ENCODE measurements around the gene HYLS1.

Gene HYLS1

DNA sequence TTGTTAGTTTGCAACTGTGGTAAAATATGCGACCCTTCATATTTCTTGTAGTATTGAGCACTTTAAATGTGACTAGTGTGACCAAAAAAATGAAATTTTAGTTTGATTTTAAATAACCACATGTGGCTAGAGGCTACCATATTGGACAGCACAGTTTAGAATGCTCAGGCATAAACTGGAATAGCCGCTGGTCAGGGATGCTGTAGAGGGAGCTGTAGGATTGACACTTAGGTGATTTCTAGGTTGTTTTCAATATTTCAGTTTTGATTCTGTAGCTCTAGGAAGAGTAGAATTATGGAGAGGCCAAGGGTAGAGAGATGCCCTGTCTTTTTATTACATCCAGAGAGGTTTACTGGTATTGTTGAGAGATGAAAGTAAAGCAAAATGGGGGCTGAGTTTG lies 47.6 kb downstream of the HYLS1 start:
- no peak for DNase-seq

DNA sequence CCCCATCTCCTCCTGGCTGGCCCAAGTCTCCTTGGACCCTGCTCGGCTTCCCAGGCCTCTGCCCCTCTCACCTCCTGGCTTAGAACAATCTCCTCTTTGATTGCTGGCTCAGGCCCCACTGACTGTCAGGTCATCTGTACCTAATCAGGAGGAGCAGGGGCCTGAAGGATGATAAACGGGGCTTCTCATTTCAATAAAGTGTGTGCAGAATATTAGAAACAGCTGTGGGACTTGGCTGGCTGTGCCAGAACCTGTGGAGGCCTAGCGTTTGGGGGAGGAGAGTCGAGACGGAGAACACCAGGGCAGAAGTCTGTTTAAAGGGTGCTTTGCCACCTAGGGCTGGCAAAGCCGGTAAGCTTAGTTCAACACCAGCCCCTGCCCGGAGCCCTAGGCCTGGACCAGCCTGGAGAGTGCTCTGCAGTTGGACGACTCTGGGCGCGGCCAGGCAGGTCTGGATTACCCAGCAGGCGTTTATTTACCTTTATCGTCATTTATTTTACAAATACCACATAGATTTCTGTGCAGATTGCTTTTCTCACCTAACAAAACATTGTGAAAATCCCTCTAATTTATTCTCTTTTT lies 48.2 kb downstream of the HYLS1 start:
- DNase-seq = no peak

GRCh38 chr11:125938418-125938817 lies 51.0 kb downstream of the HYLS1 start:
- DNase-seq = no peak

DNA sequence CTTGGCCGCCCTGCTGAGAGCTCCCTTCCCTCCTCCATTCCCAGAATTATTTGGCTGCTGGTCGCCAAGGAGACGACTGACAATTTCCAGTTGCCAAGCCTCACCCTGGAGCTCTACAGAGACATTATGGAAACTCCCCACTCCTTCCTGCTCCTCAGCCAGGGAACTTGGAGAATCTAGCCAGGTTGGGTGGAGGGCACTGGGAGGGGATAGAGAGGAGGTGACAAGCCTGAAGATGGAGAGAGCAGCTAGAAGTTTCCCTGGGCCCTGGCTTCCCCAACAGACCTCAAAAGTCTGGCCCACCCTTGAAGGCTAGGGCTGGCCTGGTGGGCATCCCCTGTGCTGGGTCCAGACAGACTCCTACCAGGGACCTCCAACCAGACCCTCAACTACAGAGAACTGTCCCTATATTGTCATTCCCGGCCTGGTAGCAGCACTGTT lies 51.6 kb downstream of the HYLS1 start:
- DNase-seq = no peak

- no peak for DNase-seq
Measured at GRCh38 chr11:125940145-125940544, 52.7 kb downstream of the HYLS1 start.

DNA sequence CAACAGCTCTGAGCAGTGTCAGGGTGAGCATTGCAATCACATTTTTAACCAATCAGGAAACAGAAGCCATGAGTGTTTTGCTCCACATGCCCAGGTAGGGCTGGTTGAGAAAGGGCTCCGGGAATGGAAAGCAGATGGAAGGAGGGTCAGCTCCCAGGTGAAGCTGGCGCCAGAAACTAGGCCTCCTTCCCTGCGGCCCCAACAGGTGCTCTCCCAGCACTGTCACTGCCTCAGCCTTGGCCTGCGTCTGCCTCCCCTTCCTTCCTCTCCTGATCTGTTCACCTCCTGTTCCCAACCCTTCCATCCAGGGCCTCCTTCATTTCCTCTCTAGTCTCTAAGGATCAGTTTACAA lies 53.8 kb downstream of the HYLS1 start:
- DNase-seq = no peak

DNA sequence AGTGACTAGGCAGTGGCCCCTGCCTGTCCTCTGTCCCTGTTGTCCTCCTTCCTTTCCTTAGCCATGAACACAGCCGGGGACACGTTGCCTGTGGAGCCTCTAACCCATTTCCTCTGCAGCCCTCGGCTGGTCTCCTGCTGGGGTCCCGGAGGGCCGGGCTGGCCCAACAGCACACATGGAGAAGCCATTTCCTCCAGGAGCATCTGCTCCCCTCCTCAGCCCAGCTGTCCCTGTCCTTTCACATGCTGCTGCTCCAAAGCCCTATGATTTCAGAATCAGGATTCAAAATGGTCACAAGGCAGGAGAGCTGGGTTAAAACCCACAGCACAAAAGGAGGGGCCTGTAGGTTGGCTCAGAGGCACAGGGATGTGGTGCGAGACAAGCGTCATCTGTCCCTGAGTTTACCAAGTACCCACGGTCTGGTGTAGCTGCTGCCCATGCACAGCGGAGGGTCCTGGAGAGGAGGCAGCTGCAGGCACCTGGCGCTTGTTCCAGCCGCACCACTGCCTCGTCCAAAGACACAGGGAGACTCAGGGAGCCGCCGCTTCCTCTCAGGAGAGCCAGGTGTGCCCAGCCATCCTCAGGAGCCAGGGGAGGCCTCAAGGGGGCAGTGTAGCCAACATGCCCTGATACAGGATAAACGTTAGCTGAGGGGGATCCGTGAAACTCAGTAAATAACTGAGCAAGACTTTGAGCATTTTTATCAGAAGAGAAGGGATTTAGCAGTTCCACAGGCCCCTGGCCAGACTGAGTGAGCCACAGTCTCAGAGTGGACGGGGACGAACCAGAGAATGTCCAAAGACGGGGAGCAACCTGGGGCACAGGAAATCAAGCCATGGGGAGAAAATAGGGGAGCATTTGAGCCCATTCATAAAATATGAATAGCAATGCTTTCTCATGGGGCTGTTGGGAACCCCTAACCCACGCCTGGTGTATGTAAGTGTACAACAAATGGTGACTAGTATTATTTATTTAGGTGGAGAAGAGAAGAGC lies 54.4 kb downstream of the HYLS1 start:
- DNase-seq = no peak

DNA sequence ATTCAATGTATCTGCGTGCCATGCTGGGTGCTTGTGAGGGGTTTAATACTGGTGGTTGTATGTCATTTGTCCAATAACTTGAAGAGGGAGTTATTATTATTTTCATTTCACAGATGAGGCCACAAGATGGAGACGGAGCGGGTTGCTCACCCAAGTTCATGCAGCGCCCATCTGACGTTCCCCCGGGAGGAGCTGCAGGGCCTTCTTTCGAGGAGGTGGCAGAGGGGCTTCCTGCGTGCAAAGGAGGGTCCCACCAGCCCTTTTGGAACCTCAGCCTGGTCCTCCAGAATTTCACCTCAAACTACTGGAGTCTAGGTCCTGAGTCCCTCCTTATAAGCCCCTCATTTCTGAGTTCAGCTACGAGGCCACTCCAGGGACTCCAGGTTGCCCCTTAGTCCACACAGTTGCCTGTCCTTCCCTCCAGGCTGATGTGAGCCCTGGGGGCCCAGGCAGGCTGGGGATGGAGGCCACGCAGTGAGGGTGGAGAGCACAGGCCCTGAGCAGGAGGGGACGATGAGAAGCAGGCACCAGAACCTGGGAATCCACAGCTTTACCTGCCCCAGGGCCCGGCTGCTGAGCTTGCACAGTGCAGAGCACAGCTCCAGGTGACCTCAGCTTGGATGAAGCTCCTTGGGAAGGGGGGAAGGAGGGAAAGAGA lies 55.4 kb downstream of the HYLS1 start:
- no peak for DNase-seq

DNA sequence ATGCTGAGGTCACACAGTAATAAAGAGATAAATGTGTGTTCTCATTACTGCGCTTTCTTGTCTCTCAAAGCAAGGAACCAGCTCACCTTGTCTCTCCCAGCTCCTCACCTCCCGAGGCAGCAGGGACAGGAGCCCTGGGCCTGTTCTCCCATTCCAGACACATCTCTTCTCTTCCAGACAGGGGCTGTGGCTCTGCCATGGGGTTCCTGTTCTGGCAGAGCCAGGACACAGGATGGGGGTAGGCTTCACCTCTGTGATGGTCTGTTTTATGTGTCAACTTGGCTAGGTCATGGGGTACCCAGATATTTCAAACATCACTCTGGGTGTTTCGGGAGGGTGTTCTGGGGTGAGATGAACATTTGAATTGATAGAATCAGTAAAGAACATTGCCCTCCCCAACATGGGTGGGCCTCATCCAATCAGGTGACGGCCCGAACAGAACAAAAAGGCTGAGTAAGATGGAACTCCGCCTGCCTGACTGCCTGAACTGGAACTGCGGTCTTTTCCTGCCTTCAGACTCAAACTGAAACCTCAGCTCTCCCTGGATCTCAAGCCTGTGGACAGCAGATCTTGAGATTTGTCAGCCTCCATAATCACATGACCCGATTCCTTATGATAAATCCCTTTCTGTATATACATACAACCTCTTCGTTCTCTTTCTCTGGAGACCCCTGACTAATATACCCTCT lies 56.3 kb downstream of the HYLS1 start:
- no peak for DNase-seq

DNA sequence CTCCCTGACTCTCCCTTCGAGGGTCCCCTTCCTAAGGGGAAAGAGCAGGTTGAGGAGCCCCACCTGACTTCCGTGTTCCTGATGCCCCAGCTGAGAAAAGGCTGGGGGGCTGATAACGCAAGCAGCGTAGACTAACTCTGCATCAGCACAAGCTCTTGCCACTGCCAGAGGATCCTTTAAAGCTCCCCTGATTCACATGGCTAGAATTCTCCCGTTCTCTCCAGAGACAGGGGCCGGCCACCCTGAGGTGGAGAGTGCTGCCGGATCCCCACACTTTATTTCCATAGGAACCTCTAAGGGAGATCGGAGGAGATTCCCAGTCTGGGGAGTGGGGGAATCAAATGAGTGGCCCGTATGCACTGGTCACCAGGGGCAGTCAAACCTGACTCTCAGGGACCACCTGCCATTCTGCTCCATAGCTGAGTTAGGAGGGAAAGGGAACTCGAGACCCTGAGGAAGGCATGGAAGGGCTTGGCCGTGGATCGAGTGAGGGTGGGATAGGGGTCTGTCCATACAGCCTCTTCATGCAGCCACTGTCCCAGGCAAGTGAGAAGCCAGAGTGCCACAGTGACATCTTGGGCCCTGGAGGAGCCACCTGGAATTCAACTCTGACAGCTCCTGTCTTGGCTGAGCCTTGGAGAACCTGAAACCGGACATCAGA lies 57.0 kb downstream of the HYLS1 start:
- no peak for DNase-seq

- DNase-seq = no peak
Measured at GRCh38 chr11:125945011-125945796, 57.7 kb downstream of the HYLS1 start.

DNA sequence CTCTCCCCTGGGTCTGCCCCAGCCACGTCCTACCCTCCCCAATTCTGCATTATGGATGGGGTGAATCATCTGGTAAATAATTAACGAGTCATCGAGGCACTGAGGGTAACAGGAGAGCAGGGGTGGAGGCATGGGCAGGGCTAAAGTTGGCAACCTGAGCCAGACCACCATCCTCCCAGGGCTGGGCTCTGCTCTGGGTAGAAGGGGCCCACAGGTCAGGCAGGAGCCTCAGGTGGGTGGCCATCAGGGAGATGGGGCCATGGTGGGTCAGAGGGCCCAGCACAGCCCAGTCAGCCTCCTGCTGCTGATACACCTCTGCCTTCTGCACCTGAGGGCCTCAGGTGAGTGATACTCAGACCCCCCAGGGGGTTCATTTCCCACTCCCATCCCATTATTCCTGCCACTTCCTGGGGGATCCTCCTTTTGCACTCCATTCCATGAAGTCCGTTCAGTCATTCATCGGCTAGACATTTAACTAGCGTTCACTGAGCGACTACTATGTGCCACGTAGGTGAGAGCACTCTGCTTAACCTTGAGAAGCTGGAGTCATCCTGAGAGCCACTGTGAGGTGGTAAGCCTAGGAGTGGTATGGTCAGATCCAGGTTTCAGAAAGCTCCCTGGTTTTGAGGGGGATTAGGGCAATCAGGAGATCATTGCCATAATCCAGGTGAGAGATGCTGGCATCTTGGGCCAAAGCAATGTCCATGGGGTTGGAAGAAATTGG lies 58.5 kb downstream of the HYLS1 start, which contains the start of gene VSIG10L2:
Gene VSIG10L2 (plus strand): TSS at position 248 of the 724 bp plus-strand sequence. CDS start 12 bp downstream, at position 260.
- DNase-seq = no peak

DNA sequence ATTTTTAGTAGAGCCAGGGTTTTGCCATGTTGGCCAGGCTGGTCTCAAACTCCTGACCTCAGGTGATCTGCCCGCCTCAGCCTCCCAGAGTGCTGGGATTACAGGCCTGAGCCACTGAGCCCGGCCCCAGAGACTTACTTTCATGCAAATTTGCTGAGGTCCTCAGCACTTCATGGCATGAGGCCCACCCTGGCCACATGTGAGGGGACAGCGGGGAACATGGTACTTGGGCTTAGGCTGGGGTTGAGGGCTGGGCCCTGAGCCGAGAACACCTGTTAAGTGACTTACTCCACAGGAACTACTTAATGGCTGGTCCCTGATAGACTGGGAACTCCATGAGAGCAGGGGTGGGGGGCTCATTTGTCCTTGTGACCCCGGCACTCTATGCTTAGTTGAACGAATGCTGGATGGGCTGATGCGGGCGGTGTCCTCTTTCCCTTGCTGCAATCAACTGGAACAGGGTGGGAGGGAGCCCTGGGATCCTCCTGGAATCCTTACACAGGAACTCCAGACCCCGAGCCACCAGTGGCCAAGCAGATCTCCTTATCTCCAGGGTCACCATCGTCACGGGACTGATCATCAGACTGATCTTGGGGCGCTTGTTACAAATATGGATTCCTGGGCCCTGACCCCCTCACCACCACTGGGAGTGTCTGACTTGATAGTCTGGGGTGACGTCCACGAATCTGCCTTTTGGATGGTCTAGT lies 59.4 kb downstream of the HYLS1 start:
- no peak for DNase-seq

- DNase-seq = no peak
Measured at GRCh38 chr11:125947419-125948277, 60.2 kb downstream of the HYLS1 start.

GRCh38 chr11:125948278-125949051 lies 61.0 kb downstream of the HYLS1 start:
- no peak for DNase-seq

- no peak for DNase-seq
Measured at GRCh38 chr11:125949271-125950177, 62.1 kb downstream of the HYLS1 start.

DNA sequence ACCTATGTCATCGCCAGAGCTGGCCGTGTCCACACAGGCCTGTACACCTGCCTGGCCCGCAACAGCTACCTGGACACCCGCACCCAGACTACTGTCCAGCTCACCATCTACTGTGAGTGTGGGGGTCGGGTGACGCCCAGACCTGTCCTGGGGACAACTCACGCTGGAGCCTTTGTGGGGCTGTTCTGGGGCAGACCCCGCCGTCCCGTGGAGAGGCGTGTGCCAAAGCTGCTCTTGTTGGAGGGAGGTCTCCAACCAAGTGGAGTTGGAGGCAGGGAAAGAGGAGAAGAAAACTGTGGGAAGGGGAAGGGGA lies 62.7 kb downstream of the HYLS1 start:
- no peak for DNase-seq
